ENCODE data around the gene EIF4E2. TPM values are rescaled to one million over a fixed set of nuclear protein-coding genes. Genes with fewer than 3 reads are reported as not detected.

EIF4E2 gene
- total and polyA plus RNA-seq, 2 of the 4 experiments (the other 2 are of a cell fraction), result 52.1 to 105 TPM

DNA sequence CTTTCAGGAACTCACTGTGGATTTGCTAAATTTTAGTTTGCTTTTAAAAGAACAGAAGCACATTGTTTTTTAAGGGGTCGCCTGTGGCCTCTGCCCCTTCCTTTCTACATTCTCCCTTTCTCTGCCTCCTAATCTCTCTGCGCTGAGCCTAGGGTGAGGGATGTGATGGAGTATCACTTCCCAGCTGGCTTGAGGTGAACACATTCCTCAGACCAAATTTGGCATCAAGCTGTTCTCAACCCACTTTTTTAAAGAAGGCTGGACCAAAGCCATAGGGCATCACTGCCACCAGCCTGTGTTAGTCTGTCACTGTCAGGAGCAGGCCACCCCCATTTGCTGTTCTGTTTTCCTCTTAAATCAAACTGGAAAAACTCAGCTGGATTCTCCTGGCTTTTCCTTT lies 27.4 kb downstream of the EIF4E2 start:
- dilution Hi-C loops (cut with HindIII; ENCODE audit: low sequenced_read_pairs, unreplicated experiment) (no loop called here), intact Hi-C loops (cut with micrococcal nuclease) (no loop called here), in situ Hi-C loops (cut with MboI; ENCODE audit: low sequenced_read_pairs) (no loop called here)
- Histone ChIP-seq H3K9me3 (ENCODE audit: control insufficient read depth, insufficient read depth, low read length) (no peaks in the 10 kb centered on the region), H3K56ac (ENCODE audit: extremely low read depth, insufficient read depth, low read length) (no peak overlapping the region), H3K4ac (ENCODE audit: low read depth, low read length) (no peak overlapping the region), H2AFZ (replicated peaks; ENCODE audit: low read length, poor library complexity) (no peak overlapping the region), H4K91ac (ENCODE audit: insufficient read depth, low read depth, low read length) (no peak overlapping the region), H3K18ac (ENCODE audit: low read depth, low read length) (no peak overlapping the region), H4K20me1 (ENCODE audit: insufficient read depth, low read length) (no peaks in the 10 kb centered on the region), H2BK15ac (ENCODE audit: low read depth, low read length) (no peak overlapping the region), H3K4me3 (ENCODE audit: insufficient read depth, low read depth, low read length) (no peak overlapping the region), H3K9me1 (ENCODE audit: insufficient read depth, low read length) (peaks cover 6% of the 10 kb centered on the region; the same call in 1 of the 2 replicates), H2BK20ac (ENCODE audit: low read depth, low read length) (no peak overlapping the region), H3K4me2 (ENCODE audit: low read depth, low read length) (no peak overlapping the region), H3K27me3 (ENCODE audit: control insufficient read depth, insufficient read depth, low read length) (no peaks in the 10 kb centered on the region), H3K36me3 (ENCODE audit: control insufficient read depth, insufficient read depth, low read length) (peaks cover 6% of the 10 kb centered on the region; the same call in 1 of the 2 replicates), H4K5ac (ENCODE audit: low read depth, low read length) (no peak overlapping the region), H3K4me1 (ENCODE audit: control insufficient read depth, insufficient read depth, low read length) (peaks cover 6% of the 10 kb centered on the region; the same call in 1 of the 2 replicates), H3K23ac (ENCODE audit: low read depth, low read length) (no peak overlapping the region), H4K8ac (ENCODE audit: low read depth in 2 of 2, low read length in 2 of 2) (no peak overlapping the region), H3K9ac (ENCODE audit: low read depth, low read length) (no peak overlapping the region), H3K27ac (ENCODE audit: insufficient read depth, low read length) (no peak overlapping the region), H2AK5ac (ENCODE audit: low read depth, low read length) (no peak overlapping the region), H2BK5ac (ENCODE audit: low read depth, low read length, poor library complexity, severe bottlenecking) (no peak overlapping the region), H2AK9ac (replicated peaks; ENCODE audit: low read depth, low read length, poor library complexity) (no peak overlapping the region), H2BK120ac (ENCODE audit: low read depth, low read length) (no peak overlapping the region), H3K79me1 (ENCODE audit: low read depth in 1 of 2, low read length in 2 of 2) (peaks cover 0 to 9% of the 10 kb centered on the region in 2 experiments; a peak in 1 of 4 replicates), H3K14ac (replicated peaks; ENCODE audit: low read depth, low read length) (no peak overlapping the region)
- ChIA-PET CTCF (no interaction called here), POLR2A (ENCODE audit: unreplicated experiment) (no interaction called here)
- BruUV-seq (replicated peaks), result no TSS peak
- DNase-seq (no peak), ATAC-seq (ENCODE audit: low read depth) (no peak)
- no peak for TF ChIP-seq FOS (IDR thresholded peaks at IDR 0.05; ENCODE audit: low read depth, low read length)
- TF ChIP-seq RAD21 (IDR thresholded peaks at IDR 0.05; ENCODE audit: low read length), result no peak
- TF ChIP-seq CTCF (conservative IDR thresholded peaks at IDR 0.05; ENCODE audit: low read depth, low read length), result no peak
- TF ChIP-seq CHD1 (IDR thresholded peaks at IDR 0.05; ENCODE audit: low read depth, low read length), result no peak
- no peak for TF ChIP-seq CEBPB (IDR thresholded peaks at IDR 0.05; ENCODE audit: low read depth, low read length)
- no peak for TF ChIP-seq MAFK (IDR thresholded peaks at IDR 0.05; ENCODE audit: low read depth, low read length)
- TF ChIP-seq RFX5 (IDR thresholded peaks at IDR 0.05; ENCODE audit: low read depth, low read length), result no peak
- no peak for TF ChIP-seq SMC3 (IDR thresholded peaks at IDR 0.05; ENCODE audit: low read depth, low read length)
- no peak for TF ChIP-seq MXI1 (IDR thresholded peaks at IDR 0.05; ENCODE audit: borderline replicate concordance, low read depth, low read length)
- no peak for TF ChIP-seq POLR2A (IDR thresholded peaks at IDR 0.05; ENCODE audit: low read depth, low read length)
- no peak for TF ChIP-seq RCOR1 (IDR thresholded peaks at IDR 0.05; ENCODE audit: insufficient replicate concordance, low read length)
- TF ChIP-seq NFE2L2 (IDR thresholded peaks at IDR 0.05; ENCODE audit: low read depth, low read length), result no peak
- no peak for TF ChIP-seq USF2 (IDR thresholded peaks at IDR 0.05; ENCODE audit: low read depth, low read length)
- TF ChIP-seq, protein P1, sequence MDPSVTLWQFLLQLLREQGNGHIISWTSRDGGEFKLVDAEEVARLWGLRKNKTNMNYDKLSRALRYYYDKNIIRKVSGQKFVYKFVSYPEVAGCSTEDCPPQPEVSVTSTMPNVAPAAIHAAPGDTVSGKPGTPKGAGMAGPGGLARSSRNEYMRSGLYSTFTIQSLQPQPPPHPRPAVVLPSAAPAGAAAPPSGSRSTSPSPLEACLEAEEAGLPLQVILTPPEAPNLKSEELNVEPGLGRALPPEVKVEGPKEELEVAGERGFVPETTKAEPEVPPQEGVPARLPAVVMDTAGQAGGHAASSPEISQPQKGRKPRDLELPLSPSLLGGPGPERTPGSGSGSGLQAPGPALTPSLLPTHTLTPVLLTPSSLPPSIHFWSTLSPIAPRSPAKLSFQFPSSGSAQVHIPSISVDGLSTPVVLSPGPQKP (IDR thresholded peaks at IDR 0.05; ENCODE audit: borderline replicate concordance, low read depth, low read length), result no peak
- TF ChIP-seq BHLHE40 (IDR thresholded peaks at IDR 0.05; ENCODE audit: low read depth, low read length), result no peak
- TF ChIP-seq MAZ (IDR thresholded peaks at IDR 0.05; ENCODE audit: borderline replicate concordance, low read depth, low read length), result no peak
- no CpG with 5 or more reads among the region's 2 CpGs for WGBS, 2 experiments (ENCODE audit: extremely low coverage in 2 of 2, insufficient read length in 1 of 2)

All from IMR-90 (cell line).